ENCODE results near the gene FASN.

Gene FASN

GRCh38 chr17:82117139-82118090 is 19.4 kb upstream of the FASN start:
- DNase-seq, result no peak

GRCh38 chr17:82116246-82116645 is 18.2 kb upstream of the FASN start:
- DNase-seq, result no peak

GRCh38 chr17:82114872-82115271 is 16.8 kb upstream of the FASN start:
- no peak for DNase-seq

DNA sequence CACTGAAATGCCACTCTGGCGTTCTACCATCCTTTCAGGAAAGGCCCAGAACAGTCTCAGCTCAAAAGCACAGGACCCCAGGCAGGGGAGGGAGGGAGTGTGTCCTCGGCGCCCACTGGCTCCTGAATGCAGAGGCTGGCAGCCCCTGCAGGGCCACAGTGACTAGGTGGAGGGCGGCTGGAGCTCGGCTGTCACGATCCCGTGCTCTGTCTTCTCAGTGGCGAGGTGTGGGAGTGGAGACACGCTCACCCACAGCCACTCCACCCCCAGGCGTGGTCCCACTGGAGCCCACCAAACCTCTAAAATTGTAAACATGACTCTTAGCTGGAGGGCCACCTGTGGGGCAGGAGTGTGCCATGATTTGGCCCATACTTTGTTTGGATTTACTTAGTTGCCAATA is 16.4 kb upstream of the FASN start:
- no peak for DNase-seq

GRCh38 chr17:82113941-82114340 is 15.9 kb upstream of the FASN start:
- DNase-seq, result no peak

- DNase-seq, result no peak
These were observed 15.4 kb upstream of the FASN start for GRCh38 chr17:82113422-82113821.

GRCh38 chr17:82112914-82113311 is 14.9 kb upstream of the FASN start:
- DNase-seq, result no peak

- DNase-seq, result no peak
These were observed 14.3 kb upstream of the FASN start for GRCh38 chr17:82112181-82112913.

DNA sequence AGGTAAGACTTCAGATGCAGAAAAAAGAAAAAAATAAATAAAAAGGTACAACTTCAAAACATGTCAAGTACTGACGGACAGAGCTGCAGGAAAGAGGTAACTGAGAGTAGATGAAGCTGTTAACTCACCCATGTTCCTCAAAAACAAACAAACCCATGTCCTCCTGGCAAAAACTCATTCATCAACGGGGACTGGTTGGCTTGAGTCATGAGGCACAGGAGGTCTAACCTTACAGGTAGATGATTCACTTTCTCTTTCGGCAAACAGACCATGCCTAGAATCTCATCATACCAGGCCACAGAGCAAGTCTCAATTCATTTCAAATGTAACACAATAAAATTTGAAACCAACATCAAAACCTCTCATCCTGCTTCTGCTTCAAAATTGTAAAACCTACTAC is 12.3 kb upstream of the FASN start:
- no peak for DNase-seq

- DNase-seq, result no peak
These were observed 11.0 kb upstream of the FASN start for GRCh38 chr17:82108961-82109475.

- DNase-seq, result no peak
These were observed 10.5 kb upstream of the FASN start for GRCh38 chr17:82108496-82108945.

- no peak for DNase-seq
These were observed 10.0 kb upstream of the FASN start for GRCh38 chr17:82108038-82108437.

DNA sequence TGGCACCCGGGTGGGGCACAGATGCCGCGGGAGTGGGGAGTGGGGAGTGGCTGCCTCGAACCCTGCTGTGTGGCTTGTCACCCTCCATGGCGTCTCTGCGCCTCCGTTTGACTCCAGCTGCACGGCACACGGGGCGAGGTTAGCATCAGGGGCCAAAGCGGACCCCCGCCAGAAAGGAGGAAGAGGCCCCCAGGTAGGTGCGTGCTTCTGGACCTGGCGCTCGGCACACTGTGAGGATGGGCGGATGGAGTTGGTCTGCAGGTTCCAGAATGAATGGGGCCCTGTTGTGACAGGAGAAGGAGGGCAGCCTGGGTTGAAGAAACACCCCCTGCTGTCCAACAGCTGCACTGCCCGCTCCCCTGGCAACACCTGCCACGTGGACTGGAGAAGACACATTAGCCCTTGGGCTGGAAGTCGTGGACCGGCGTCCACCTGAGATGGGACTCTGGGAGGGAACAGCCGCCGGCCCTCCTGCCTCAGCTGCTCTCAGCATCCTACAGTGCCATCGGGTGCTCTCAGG is 9.4 kb upstream of the FASN start:
- DNase-seq, result no peak

DNA sequence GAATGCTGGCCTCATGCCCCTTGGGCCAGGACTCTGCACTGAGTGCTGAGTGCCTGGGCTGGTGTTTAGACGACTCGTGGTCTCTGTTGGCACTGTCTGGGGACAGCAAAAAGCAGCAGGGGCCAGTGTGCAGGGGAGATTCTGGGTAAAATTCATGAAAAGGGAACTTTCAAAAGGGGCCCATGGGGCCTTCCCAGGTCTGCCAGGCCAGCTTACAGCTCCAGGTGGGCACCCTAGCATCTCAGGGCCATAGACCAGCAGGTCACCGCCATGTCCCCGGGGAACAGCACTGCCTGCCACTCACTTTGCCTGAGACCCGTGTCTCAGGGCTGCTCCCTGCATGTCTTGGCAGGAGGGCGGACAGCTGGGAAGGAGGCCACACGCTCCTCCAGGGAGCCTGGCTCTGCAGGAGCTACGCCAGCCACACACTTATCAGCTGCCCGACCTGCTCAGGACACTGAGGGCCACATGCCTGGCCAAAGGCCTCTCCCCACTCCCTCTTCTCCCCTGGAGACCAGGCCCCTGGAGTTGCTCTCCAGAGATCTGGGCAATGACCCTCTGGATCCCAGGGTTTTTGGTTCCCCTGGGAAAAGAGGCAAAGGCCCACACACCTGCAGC is 8.8 kb upstream of the FASN start:
- DNase-seq, result no peak

DNA sequence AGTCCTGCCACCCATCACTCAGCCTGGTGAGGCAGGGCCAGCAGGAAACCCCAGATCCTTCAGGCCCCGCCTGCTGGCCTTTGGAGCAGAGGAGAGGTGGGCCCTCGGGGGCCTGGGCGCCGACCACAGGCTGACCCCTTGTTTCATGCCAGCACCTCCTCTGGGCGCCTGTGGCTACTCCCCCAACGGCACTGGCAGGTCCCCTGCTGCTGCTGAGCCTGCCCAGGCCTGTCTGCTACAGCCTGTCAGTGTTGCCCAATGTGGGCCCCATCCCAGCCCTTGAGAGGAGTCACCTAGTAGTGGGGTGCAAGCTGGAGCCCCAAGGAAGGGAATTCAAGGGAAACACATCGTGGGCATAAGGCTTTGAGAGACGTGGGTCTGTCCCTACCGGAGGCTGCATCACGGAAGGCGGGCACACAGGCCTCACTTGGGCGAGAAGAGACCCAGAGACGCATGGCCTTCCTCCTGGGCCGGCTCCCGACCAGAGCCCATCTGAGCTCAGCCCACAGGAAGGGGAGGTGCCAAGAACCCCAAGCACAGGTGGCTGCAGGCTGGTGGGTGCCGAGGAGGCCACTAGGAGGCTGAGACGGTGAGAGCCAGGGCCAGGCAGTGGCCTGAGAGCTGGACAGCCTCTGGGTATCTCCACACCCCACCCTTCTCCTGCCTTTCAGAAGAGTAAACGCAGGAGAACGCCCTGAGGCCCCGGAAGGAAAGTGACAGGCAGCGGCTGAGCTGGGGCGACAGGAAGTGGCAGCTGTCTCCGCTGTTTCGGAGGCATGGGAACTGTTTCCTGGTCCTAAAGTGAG is 8.0 kb upstream of the FASN start:
- peak; percentile 49 for DNase-seq

DNA sequence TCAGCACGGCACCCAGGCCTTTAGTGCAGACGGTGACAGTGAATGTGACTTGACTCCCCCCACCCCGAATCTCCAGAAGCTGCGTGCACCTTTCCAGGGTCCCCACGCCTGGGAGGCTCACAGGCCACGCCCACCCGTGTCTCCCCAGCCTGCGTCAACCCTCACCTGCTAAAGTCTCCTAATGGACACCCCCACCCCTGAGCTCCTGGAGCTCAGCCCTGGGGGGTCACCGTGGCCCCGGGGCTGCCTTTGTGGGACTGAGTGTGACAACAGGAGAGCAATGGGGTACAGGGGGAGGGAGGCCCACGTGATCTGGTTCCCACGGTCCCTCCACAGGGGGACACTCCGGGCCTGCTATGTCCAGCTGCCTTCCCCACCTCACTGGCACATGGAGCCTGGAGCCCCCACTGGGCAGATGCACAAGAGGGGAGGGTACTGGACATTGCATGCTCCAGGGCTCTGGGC is 7.4 kb upstream of the FASN start:
- DNase-seq, result no peak

DNA sequence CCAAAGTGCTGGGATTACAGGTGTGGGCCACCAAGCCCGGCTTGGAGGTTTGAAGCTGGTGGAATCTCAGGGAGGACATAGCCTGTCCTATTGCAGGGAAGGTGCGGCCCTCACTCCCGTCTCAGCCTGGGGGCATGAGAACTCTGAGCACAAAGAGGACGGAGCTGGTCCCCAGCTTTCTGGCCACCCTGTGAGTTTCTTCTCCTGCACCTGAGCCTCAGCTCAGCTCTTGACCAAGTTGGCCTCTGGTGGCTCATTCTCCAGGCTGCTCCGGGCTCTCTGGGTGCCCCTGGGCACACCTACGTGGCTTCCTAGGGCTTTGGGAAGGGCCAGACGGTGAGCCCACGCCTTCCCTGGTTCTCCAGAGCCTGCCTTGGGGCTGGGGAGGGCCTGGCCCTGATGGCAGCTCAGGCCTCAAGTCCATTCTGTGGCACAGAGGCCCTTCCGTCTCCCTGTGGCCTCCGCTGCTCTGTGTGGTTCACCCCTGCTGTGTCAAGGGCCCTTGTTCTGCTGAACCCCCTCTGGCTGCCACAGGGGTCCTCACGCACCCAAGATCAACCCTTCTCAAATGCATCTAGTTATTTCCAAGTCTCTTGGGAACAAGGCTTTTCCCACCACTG is 6.9 kb upstream of the FASN start:
- no peak for DNase-seq

DNA sequence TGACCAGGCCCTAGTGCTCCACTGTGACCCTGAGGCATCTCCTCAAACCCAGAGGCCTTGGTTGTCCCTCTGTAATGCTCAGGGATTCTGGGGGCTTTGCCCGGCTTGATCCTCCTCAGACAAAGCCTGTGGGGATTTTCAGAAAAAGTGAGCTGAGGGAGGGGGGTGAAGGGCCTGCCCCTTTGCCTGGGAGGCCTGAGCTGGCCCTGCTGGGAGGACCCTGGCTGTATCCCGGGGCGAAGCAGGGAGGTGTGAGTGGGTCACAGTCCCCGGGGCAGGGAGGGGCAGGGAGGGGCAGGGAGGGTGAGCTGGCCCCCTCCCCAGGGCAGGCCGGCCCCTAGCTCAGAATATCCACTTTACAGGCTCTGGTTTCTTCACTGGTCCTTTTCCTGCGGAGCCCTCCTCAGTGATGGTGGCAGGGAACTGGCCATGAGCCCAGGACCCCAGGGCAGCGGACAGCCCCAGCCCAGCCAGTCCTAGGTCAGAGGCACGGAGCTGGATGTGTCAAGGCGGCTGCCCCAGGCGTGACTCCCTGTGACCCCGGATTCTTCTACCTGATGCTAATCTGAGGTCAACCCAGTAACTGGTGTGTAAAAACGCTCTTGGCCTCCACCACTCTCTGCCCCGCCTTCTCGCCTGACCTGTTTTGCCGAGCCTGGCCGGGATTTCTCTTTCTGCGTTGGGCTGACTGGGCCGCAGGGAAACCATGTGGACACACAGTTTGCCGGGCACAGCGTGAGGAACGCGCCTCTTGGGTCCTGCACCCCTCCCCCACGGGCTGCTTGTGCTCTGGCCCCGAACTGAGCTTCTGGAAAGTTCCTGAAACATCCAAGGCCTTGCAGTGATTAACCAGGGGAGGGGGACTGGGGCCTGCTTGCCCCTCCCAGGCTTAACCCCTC is 5.8 kb upstream of the FASN start:
- DNase-seq, result no peak

- DNase-seq, result no peak
These were observed 4.0 kb upstream of the FASN start for GRCh38 chr17:82101767-82102679.
